ENCODE measurements around the gene LAMC1.
A peak's percentile ranks its signal among the peaks of the same experiment; 100 is the strongest.

LAMC1 gene

DNA sequence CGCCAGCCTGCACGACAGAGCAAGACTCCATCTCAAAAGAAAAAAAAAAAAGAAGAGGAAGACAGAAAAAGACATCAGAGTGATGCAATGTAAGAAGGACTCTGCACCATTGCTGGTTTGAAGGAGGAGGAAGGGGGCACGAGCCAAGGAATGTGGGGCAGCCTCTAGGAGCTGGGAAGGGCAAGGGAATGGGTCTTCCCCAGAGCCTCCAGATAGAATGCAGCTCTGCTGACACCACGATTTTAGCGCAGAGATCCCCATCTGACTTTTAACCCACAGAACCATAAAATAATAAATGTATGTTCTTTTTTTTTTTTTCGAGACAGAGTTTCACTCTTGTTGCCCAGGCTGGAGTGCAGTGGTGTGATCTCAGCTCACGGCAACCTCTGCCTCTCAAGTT, 129.0 kb downstream of the LAMC1 start:
- no peak for DNase-seq

DNA sequence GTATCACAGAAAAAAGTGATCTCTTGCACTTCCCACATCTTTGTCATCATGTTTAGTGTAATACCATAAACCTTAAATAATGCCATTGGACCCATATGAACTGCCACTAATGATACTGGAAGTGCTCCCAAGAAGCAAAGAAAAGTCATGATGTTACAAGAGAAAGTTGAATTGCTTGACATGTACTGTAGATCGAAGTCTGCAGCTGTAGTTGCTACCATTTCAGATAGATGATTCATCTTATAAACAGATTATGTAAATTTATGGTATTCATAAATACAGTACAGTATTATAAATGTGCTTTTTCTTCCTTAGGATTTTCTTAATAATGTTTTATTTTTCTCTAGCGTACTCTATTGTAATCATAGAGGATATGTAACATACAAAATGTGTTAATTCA, 132.7 kb downstream of the LAMC1 start:
- DNase-seq, result no peak

DNA sequence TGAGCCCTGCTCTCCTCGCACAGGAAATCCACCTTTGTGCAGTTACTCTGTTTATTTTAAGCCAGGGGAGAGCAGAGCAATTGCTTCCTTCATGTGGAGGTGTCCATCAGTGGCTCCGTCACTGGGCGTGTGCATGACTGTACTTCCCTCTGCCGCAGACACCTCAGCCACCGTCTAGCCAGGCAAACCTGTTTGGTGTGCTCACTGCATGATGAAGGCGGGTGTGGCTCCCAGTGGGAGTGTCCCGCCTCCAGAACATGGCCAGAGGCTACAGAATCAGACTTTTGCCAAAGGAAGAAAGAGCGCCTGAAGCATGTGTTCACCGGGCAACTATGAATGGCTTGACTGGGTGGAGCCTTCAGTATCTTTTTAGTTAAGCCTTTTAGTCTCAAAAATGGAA, 136.7 kb downstream of the LAMC1 start:
- no peak for DNase-seq

DNA sequence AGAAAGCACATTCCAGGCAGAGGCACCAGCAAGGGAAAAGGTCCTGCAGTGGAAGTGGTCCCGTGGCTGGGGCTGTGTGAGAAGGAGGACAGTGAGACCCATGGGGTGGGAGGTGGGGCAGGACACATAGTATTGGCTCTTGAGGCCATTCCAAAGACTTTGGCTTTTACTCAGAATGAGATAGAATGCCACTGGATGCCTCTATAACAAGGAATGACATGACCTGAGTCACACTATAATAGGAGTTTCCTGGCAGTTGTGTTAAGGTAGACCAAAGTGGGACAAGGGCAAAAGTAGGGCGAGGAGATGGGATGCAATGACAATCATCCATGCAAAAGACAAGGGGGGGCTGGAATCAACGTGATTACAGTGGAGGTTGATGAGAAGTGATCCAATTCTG, 138.2 kb downstream of the LAMC1 start:
- no peak for DNase-seq

DNA sequence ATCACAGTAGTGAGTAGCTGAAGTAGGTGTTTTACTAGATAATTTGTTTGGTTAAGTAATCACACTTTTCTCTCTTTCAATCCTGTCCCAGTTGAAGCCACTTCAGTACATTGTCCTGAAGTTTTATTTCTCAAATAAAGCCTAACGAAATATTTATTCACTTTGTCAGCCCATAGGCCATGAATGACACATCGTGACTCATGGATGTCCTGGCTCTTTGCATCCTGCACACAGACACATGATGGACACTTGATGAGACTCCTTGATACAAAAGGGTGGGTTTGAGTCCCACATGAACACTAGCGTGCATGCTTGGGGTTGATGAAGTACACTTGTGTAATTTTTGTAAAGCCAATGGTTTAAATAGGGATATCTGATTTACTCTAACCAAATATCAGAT, 140.1 kb downstream of the LAMC1 start:
- no peak for DNase-seq

DNA sequence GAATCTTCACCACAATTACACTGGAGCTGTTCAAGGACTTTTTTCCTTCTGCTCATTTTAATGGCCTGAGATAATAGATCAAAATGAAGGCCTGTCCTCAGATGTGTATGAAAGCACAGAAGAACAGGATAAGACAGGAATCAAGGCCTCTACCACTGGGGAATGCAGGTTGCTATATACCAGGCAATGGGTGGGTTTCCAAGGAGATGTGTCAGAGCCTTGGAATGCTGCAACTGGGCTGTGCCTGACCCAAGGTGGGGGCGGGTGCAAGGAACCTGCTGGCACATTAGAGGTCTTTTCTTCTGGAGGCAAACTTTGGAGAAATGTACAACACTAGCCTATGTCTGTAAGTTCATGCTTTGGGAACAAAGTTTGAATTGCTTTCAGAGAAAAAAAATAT, 141.1 kb downstream of the LAMC1 start:
- no peak for DNase-seq

DNA sequence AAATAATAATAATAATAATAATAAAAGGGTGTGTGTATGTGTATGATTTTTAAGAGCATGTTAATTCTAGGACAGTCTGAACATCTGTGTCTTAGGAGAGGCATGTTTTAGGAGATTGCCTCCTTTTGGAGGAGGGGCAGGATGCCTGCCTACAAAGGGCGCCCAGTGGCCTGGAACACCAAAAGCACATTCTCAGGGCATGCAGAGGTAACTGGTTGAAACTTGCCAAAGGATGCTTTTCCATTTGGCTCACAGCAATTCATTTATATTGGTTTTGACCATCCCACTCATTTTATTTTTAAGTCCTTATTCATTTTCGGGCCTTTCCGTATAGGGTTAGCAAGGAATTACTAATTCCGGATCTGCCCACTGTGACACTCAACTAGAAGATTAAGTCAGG, 141.7 kb downstream of the LAMC1 start:
- no peak for DNase-seq

DNA sequence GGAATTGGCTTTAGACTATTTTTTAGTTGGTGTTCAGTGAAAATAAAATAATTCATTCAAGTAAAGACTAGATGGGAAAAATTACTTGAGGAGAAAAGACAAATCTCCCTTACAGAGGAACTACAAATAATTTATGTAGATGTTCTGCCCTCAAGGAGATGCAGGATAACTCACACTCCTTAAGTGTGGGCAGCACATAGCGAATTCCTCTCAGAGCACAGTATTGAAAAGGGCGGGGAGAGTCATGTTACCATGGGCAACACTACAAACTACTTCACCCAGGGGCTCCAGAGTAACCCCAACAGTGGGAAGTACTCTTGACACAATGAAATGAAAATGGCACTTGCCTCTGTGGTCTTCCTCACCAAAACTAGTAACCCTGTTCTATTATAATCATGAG, 142.2 kb downstream of the LAMC1 start:
- no peak for DNase-seq

DNA sequence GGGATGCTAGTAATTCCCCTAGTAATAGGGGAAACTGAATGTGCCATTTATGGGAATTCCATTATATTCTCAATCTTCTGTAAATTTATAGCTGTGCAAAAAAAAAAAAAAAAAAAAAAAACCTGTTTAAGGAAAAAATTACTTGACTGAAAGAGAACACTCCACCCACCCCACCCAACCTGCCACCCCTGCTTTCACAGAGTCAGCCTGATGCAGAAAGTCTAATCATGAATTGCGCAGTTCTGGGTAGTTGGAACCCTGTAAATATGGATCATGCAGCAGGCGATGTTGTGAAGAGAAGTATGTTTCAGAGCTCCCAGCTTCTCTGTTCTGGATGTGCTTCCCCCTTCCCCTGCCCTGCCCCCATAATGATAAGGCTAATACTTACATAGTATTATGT, 143.2 kb downstream of the LAMC1 start:
- DNase-seq, result no peak

DNA sequence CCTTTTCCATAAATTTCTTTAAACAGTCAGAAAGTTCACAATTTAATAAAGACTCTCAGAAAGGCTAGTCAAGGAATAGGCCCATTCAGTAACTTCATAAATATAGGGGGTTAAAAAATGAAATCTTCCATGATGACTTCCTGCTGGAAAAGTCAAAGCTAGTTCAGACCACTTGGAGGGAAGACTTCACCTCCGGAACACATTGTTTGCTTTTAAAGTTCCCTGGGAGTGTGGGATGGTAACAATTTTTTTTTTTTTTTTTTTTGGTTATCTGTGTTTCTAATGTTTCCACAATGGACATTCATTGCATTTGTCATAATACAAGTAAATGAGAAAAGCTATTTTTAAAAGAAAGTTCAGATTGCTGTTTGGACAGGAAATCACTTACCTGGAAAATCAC, 144.5 kb downstream of the LAMC1 start:
- no peak for DNase-seq

DNA sequence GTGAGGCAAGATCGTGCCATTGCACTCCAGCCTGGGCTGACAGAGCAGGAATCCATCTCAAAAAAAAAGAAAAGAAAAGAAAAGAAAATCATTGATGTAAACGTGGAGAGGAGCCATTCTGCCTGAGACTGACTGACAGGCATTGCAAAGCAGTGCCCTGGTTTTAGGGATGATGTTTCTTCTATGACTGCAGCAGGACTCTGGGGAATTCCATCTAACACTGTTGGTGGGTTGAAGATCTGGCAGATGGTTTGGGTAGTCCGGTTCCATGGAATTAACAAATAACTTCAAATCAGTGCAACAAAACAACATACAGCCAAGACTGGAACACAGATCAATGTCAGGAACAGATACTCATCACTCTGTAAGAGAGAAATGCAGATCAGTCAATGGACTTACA, 145.1 kb downstream of the LAMC1 start:
- peak; percentile 16 for DNase-seq

DNA sequence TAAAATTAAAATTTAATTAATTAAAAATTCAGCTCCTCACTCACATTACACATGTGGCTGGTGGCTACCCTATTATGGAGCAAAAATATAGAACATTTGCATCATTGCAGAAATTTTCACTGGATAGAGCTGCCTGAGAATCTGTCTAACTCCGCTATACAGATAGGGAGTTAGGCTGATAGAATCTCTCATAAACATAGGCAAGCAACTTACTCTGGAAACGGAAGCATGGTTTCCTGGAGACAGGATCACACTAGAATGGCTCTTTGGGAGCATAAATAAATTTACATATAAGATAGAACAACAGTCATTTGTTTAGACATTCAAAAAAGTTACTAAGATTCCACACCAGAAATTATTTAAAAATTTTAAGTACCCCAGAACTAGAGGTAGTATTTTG, 150.6 kb downstream of the LAMC1 start:
- DNase-seq, result no peak

DNA sequence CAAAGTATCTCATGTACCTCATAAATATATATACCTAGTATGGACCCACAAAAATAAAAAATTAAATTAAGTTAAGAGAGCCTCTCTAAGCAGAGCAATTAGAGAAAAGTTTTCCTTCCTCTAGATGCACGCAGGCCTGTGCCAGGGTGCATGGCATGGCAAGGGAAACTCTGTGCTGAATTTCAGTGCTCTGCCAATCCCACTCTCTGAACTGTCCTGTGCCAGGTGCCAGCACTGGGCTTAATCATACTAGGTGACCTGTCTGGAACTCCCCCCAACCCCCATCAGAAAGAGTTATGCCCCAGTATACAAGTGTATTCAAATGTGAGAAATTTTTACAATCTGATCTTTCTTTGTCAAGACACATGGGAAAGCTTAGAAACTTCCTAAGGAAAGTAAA, 152.4 kb downstream of the LAMC1 start:
- DNase-seq, result no peak

DNA sequence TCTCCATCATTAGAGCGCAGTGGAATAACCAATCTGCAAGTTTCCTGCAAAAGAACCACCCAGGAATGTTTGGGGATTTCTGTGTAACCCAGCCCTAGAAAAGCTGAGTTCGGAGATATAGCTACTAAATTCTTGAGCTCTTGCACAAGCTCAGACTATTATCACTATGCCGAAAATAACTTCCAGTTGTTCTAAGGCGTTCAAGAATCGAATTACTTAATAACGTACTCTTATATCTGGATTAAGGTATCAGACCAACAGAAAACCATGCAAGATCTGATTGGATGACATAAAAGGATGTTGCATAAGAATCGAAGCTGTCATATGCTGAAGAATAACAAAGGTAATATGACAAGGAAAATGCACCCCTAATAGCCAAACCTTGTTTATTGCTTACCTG, 155.3 kb downstream of the LAMC1 start:
- DNase-seq, result no peak

DNA sequence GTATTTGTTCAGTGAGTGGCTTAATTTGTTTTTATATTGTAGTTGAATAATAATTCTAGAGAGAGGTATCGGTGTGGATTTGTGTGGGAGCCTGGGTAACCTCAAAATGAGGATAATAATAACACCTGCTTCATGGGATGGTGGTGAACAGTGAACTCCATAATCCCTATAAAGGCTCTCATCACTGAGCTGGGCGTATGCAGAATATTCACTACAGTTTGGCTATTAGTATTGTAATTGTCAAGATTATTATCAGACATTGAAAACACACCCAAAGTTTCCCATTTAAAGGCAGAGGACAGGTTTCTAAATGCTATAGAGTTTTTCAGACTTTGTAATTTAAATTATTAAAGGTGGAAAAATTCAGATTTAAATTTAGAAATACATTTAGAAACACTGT, 155.8 kb downstream of the LAMC1 start:
- DNase-seq, result no peak

DNA sequence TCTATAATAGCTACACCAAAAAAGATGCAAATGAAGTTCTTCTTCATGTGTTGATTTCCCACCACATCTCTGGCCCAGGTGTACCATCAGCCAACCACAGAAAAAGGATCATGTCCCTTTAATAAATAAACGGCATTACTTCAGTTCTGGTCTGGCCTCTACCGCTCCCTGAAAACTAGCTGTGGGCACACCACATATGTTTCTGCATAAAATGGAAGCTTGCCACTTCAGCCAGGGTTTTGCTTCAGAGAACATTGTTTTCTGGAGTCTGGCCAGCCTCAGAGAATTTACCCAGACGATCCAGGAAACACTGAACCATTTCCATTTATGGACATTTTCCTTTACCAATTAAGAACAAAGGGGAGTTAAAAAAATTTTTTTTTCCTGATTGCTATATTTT, 157.0 kb downstream of the LAMC1 start:
- DNase-seq, result peak; percentile 60

DNA sequence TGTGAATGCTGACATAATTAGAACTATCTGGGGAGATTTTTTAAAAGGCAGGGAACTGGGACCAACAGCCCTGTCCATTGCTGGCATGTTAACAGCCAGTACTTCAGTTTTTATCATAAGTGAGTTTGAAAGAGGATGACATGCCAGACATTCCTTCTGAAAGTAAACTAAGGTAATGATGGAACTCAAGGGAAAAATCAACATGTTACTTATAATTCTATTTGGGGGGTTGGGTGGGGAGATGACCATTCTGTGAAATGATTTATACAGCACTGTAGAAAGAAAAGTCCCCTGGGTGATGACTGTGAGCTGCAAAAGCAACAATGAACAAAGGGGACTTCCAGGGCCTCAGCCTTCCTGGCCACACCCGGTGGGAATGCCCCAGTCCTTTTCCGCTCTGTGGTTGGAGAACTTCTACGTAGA, 157.4 kb downstream of the LAMC1 start:
- no peak for DNase-seq

DNA sequence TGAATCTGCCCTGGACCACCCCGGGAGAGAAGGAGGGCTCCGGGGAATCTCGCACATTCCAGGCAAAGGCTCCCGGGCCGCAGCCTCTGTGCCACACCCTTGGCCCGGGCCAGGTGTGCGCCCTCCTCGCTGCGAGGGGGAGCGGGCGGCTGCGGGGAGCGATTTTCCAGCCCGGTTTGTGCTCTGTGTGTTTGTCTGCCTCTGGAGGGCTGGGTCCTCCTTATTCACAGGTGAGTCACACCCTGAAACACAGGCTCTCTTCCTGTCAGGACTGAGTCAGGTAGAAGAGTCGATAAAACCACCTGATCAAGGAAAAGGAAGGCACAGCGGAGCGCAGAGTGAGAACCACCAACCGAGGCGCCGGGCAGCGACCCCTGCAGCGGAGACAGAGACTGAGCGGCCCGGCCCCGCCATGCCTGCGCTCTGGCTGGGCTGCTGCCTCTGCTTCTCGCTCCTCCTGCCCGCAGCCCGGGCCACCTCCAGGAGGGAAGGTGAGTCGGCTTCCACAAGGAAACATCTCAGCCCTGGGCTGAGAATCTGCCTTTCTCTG, 162.8 kb downstream of the LAMC1 start, which contains the start of gene LAMC2:
Gene LAMC2, plus strand, starts transcription at position 324 of the 550 bp plus-strand sequence. Its CDS starts 89 bp downstream, at position 413.
- peak; percentile 49 for DNase-seq

DNA sequence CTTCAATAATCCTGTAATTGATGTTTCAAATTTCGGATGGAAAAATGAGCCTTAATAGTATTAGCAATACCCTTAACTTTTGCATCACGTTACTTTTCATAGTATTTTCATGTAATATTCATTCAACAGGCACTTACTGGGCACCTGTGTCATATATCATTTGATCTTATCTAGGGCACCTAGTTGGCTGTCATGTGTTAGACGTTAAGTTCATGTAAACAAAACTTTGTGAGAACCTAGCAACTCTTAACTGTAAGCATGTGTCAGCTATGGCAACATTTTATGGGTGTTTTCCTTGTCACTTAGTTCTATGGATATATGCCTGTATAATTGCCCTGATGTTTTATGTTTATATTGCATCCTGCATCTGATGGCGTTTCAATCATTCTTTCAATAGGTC, 163.6 kb downstream of the LAMC1 start:
- DNase-seq, result no peak

DNA sequence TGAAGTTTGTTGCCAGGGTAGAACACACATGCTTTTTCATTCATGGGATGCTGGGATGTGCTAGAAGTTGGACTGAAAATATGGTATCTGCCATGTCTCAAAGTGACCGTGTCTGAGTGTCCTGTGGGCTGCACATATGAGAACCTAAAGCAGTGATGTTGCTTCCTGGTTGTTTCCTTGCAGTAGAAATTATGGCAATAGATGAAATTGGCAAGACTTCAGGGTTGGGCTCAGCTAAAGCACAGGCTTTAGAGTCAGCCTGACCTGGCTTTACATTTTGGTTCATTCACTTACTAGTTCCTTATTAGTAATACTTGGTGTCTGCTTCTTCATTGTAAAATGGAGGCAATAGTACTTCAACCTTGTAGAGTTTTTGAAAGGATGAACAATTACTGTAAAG, 165.0 kb downstream of the LAMC1 start:
- DNase-seq, result no peak

DNA sequence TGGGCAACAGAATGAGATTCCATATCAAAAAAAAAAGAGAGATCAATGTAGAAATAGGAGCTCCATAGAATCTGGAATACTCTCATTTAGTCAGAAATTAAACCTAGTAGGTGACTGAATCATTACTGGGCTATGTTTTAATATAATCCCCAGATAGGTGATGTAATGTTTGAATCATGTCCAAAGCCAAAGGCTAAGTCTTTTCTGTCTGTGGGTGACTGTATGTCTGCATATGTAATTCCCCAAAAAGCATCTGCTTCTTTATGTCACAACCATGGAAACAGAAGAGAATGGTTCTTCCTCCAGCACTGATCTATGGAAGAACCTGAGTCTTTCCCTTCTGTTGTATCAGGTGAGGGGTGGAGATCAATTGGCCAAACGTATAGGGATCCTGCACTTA, 168.6 kb downstream of the LAMC1 start:
- DNase-seq, result no peak

DNA sequence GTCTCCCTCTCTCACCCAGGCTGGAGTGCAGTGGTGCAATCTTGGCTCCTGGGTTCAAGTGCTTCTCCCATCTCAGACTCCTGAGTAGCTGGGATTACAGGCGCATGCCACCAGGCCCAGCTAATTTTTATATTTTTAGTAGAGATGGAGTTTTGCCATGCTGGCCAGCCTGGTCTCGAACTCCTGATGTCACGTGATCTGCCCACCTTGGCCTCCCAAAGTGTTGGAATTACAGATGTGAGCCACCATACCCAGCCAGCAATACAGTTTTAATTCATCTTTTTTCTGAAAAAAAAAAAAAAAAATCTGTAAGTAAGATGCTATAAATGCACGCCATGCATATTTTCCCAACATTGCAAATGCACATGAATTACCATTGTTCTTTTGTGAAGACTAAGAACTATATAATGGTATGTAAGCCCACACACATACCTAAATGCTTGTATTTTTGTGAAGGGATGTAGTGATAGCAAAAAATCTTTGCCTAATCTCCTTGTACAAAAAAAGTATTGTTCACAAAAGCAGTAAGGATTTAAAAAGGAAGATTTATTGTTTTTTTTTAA, 170.8 kb downstream of the LAMC1 start:
- no peak for DNase-seq

DNA sequence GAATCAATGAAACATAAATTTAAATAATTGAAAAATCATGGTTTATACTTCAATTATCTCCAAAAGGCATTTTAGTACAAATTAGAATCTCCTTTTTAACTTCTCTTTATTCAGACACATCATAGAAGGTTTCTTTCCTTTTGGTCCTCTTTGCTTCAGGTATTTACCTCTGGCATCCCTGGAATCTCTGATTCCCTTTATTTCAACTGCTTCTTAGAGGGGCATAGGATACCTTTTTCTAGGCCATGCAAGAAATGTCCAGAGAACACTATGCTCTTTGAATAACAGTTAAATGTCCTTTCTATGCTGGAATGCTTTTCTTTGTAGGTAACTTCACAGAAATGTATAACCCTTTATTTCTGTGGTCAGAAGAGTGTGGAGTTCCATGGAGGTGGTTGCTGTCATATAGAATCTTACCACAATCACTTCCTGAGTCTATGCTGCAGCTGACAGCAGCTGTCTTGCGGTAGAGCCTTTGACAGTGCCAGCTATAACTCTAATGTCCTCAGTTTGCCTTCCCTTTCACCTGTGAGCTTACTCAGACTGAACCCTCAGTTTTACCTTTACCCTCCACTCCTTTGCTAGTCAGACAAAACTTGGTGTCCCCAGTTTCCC, 171.4 kb downstream of the LAMC1 start:
- DNase-seq, result no peak

DNA sequence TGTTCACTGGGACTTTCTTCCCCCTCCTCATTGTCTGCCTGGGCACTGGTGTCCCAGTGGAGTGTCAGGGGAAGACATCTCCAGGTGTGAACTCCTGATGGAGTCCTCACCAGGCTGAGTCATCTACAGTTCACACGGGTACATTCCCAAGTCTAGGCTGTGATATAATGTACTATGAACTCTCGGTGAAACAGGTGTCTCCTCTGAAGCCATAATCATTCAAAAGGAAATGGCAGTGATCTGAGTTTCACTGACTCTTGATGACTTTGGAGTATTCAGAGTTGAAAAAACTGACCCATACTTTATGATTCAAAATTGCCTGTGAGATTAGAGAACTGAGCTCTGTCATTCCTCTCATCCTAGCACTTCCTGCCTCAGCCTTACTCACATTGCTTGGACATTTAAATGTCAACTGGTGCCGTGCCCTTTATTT, 171.9 kb downstream of the LAMC1 start:
- no peak for DNase-seq
